Kidney epithelial cell (primary cell): ENCODE measurements around the gene MARK3. TPM values are rescaled to one million over a fixed set of nuclear protein-coding genes. Genes with fewer than 3 reads are reported as not detected.

Experiments
- DNase-seq: peaks from one replicate; pipeline ENCODE4 v3.0.0-alpha.2; 2010; ENCODE audit warnings: low read depth
- H3K27me3 ChIP-seq: 2 replicates; pipeline ENCODE4 v1.6.0; 2011; ENCODE audit warnings: low read length; ENCODE audit not compliant: control insufficient read depth, insufficient read depth
- H3K36me3 ChIP-seq: 2 replicates; pipeline ENCODE4 v1.5.1; 2011; ENCODE audit warnings: low read length; ENCODE audit not compliant: control insufficient read depth, insufficient read depth
- H3K4me3 ChIP-seq: 2 replicates; pipeline ENCODE4 v1.5.1; 2011; ENCODE audit warnings: low read depth, mild to moderate bottlenecking, control low read depth, low read length
- CTCF ChIP-seq: IDR thresholded peaks from 2 replicates; pipeline ENCODE4 v1.5.1; 2011; ENCODE audit warnings: mild to moderate bottlenecking, moderate library complexity, low read length, control low read depth, inconsistent platforms; ENCODE audit not compliant: insufficient read depth, poor library complexity, severe bottlenecking
- total RNA-seq: library from RNA; depleted of rRNA; stranded (reverse); fragments of >200 nt; gene quantifications from 2 replicates; pipeline ENCODE4 v1.2.3, GENCODE V29; 2015

The MARK3 gene
- total RNA-seq, 1 donor from 2014 or later = 74.1 TPM

- TF ChIP-seq CTCF = no peak
- Histone ChIP-seq H3K27me3 (no peaks in the 10 kb centered on the region), H3K4me3 (no peak overlapping the region), H3K36me3 (peaks cover 1% of the 10 kb centered on the region)
- no peak for DNase-seq
These were observed 78.6 kb downstream of the MARK3 start for GRCh38 chr14:103463851-103464250.

GRCh38 chr14:103472939-103473338, 87.7 kb downstream of the MARK3 start:
- TF ChIP-seq CTCF = no peak
- peaks cover 3% of the 10 kb centered on the region for H3K36me3 ChIP-seq
- no peak for DNase-seq

GRCh38 chr14:103474893-103475292, 89.7 kb downstream of the MARK3 start:
- Histone ChIP-seq H3K4me3 (no peak overlapping the region), H3K27me3 (no peaks in the 10 kb centered on the region), H3K36me3 (peaks cover 3% of the 10 kb centered on the region)
- DNase-seq = no peak
- no peak for TF ChIP-seq CTCF

More at GRCh38 chr14:103472939-103473338, 87.7 kb downstream of the MARK3 start:
- no peak overlapping the region for H3K4me3 ChIP-seq
- no peaks in the 10 kb centered on the region for H3K27me3 ChIP-seq

- DNase-seq = no peak
- TF ChIP-seq CTCF = no peak
- Histone ChIP-seq H3K4me3 (no peak overlapping the region), H3K36me3 (peaks cover 3% of the 10 kb centered on the region), H3K27me3 (no peaks in the 10 kb centered on the region)
These were observed 90.8 kb downstream of the MARK3 start for GRCh38 chr14:103476065-103476464.

GRCh38 chr14:103476631-103477030, 91.4 kb downstream of the MARK3 start:
- Histone ChIP-seq H3K36me3 (peaks cover 3% of the 10 kb centered on the region), H3K27me3 (no peaks in the 10 kb centered on the region), H3K4me3 (no peak overlapping the region)
- TF ChIP-seq CTCF = no peak
- DNase-seq = no peak

- TF ChIP-seq CTCF = no peak
- Histone ChIP-seq H3K36me3 (peaks cover 3% of the 10 kb centered on the region), H3K27me3 (no peaks in the 10 kb centered on the region), H3K4me3 (no peak overlapping the region)
- DNase-seq = no peak
These were observed 95.4 kb downstream of the MARK3 start for GRCh38 chr14:103480595-103480994.
